Left hindlimb (tissue), 1 donor: Measurements from ENCODE around the gene EIF3D.
A peak's percentile ranks its signal among the peaks of the same experiment; 100 is the strongest.

ENCODE experiments used
- DNase-seq: peaks from one replicate; pipeline ENCODE4 v3.0.0-alpha.2; 2018

Gene EIF3D

GRCh38 chr22:36505998-36506635 lies 22.8 kb downstream of the EIF3D start:
- DNase-seq = peak; percentile 41

GRCh38 chr22:36497910-36498665 lies 30.9 kb downstream of the EIF3D start:
- no peak for DNase-seq

- DNase-seq = no peak
These were observed 35.3 kb downstream of the EIF3D start for GRCh38 chr22:36493690-36494110.

GRCh38 chr22:36492109-36492508 lies 36.9 kb downstream of the EIF3D start:
- DNase-seq = no peak

GRCh38 chr22:36491155-36491554 lies 37.8 kb downstream of the EIF3D start:
- DNase-seq = no peak

- no peak for DNase-seq
These were observed 42.2 kb downstream of the EIF3D start for GRCh38 chr22:36486619-36487384.

GRCh38 chr22:36481393-36482168 lies 47.4 kb downstream of the EIF3D start, which contains the start of gene TXN2:
Gene TXN2 (minus strand): TSS chr22:36481640. CDS start chr22:36480837, 803 bp downstream.
- DNase-seq = peak; percentile 99

GRCh38 chr22:36480941-36481392 lies 48.0 kb downstream of the EIF3D start:
- DNase-seq = no peak

GRCh38 chr22:36478966-36479365 lies 50.0 kb downstream of the EIF3D start:
- no peak for DNase-seq

- DNase-seq = no peak
These were observed 53.6 kb downstream of the EIF3D start for GRCh38 chr22:36475341-36475740.

GRCh38 chr22:36472689-36473088 lies 56.3 kb downstream of the EIF3D start:
- DNase-seq = no peak

GRCh38 chr22:36471341-36471821 lies 57.6 kb downstream of the EIF3D start:
- no peak for DNase-seq

- no peak for DNase-seq
These were observed 58.0 kb downstream of the EIF3D start for GRCh38 chr22:36470994-36471331.

GRCh38 chr22:36470162-36470993 lies 58.6 kb downstream of the EIF3D start:
- peak; percentile 86 for DNase-seq

- no peak for DNase-seq
These were observed 59.8 kb downstream of the EIF3D start for GRCh38 chr22:36469094-36469710.

- DNase-seq = peak; percentile 69
These were observed 61.0 kb downstream of the EIF3D start for GRCh38 chr22:36467946-36468345.

- DNase-seq = peak; percentile 75
These were observed 61.7 kb downstream of the EIF3D start for GRCh38 chr22:36467042-36467810.

GRCh38 chr22:36466258-36466657 lies 62.7 kb downstream of the EIF3D start:
- DNase-seq = no peak

- DNase-seq = no peak
These were observed 63.5 kb downstream of the EIF3D start for GRCh38 chr22:36465232-36466021.
